Peyer's patch (tissue), 4 donors: ENCODE results near the gene ANKH.

ENCODE experiments used
- POLR2A ChIP-seq, 2 donors: fragments of 450-650 bp; IDR thresholded peaks; one replicate each; pipeline ENCODE4 v1.5.1; 2017; ENCODE audit warnings: antibody characterized with exemption in 2 of 2, mild to moderate bottlenecking in 2 of 2, moderate library complexity in 2 of 2
- TF ChIP-seq, protein P1 (sequence below), 6 experiments: fragments of 450-650 bp in 4 of 6; fragments of 200-600 bp in 2 of 6; sonication (generic) in 1 of 6; IDR thresholded peaks; one replicate each; pipeline ENCODE4 v1.5.1; 2017 to 2019; ENCODE audit warnings: antibody characterized with exemption in 6 of 6, mild to moderate bottlenecking in 3 of 6, moderate library complexity in 1 of 6

DNA sequence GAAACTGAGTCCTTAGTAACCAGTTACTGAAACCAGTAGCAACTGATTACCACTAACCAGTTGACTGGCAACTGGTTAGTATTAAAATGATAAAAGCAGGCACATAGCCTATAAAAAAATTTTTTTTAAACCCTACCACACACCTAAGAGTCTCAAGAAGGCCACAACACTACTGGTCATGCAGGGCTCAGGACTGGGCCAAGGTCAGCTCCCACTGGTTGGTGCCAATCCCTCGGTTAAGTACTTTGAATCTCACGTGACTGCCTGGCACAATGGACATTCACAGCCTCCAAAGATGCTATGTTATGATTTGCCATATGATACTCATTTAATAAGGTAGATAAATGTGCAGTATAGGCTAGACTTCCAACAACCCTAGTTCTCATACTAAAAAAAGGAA, 8.5 kb downstream of the ANKH start:
- TF ChIP-seq POLR2A (IDR thresholded peaks at IDR 0.05), result no peak
- TF ChIP-seq, protein P1, sequence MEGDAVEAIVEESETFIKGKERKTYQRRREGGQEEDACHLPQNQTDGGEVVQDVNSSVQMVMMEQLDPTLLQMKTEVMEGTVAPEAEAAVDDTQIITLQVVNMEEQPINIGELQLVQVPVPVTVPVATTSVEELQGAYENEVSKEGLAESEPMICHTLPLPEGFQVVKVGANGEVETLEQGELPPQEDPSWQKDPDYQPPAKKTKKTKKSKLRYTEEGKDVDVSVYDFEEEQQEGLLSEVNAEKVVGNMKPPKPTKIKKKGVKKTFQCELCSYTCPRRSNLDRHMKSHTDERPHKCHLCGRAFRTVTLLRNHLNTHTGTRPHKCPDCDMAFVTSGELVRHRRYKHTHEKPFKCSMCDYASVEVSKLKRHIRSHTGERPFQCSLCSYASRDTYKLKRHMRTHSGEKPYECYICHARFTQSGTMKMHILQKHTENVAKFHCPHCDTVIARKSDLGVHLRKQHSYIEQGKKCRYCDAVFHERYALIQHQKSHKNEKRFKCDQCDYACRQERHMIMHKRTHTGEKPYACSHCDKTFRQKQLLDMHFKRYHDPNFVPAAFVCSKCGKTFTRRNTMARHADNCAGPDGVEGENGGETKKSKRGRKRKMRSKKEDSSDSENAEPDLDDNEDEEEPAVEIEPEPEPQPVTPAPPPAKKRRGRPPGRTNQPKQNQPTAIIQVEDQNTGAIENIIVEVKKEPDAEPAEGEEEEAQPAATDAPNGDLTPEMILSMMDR (IDR thresholded peaks at IDR 0.05), result no peak
